DND-41 (cell line): ENCODE data around the gene PPP6R1.
A peak's percentile ranks its signal among the peaks of the same experiment; 100 is the strongest.

ENCODE experiments used
- ATAC-seq: fragments of 200-7000 bp; cut with Tn5 transposase; 3 replicates; pipeline ENCODE4 v1.9.1; 2021; ENCODE audit warnings: low read depth; ENCODE audit not compliant: insufficient read depth
- DNase-seq: peaks from one replicate; pipeline ENCODE4 v3.0.0-alpha.2; 2020
- H2AFZ ChIP-seq: 2 replicates; pipeline ENCODE4 v1.6.0; 2012; ENCODE audit warnings: low read depth, low read length
- H3K27ac ChIP-seq: 2 replicates; pipeline ENCODE4 v1.5.1; 2012; ENCODE audit warnings: low read length, inconsistent platforms
- H3K27me3 ChIP-seq: fragments of 200-600 bp; sonication (generic); 2 replicates; pipeline ENCODE4 v1.6.0; 2012; ENCODE audit warnings: low read length, mild to moderate bottlenecking, inconsistent platforms; ENCODE audit not compliant: insufficient read depth, poor library complexity
- H3K36me3 ChIP-seq: 2 replicates; pipeline ENCODE4 v1.5.1; 2012; ENCODE audit warnings: low read length, inconsistent platforms; ENCODE audit not compliant: insufficient read depth
- H3K4me1 ChIP-seq: 2 replicates; pipeline ENCODE4 v1.5.1; 2012; ENCODE audit warnings: mild to moderate bottlenecking, low read length; ENCODE audit not compliant: insufficient read depth
- H3K4me2 ChIP-seq: 2 replicates; pipeline ENCODE4 v1.6.0; 2012; ENCODE audit warnings: mild to moderate bottlenecking, moderate library complexity, low read length, inconsistent platforms; ENCODE audit not compliant: insufficient read depth
- H3K4me3 ChIP-seq, 2 experiments: fragments of 200-600 bp in 1 of 2; shearing (Covaris generic) in 1 of 2; 2 replicates each; pipeline ENCODE4 v1.5.1; 2012 to 2016; ENCODE audit warnings: inconsistent platforms in 2 of 2, low read length in 2 of 2, mild to moderate bottlenecking in 2 of 2, low read depth in 1 of 2, moderate library complexity in 1 of 2
- H3K79me2 ChIP-seq: 2 replicates; pipeline ENCODE4 v1.6.0; 2012; ENCODE audit warnings: low read length, inconsistent platforms; ENCODE audit not compliant: insufficient read depth
- H3K9ac ChIP-seq: 2 replicates; pipeline ENCODE4 v1.6.0; 2012; ENCODE audit warnings: low read depth, mild to moderate bottlenecking, inconsistent platforms, low read length, moderate library complexity
- H3K9me3 ChIP-seq: 2 replicates; pipeline ENCODE4 v1.5.1; 2012; ENCODE audit warnings: low read length, moderate library complexity, mild to moderate bottlenecking, inconsistent platforms; ENCODE audit not compliant: insufficient read depth, severe bottlenecking
- H4K20me1 ChIP-seq: 2 replicates; pipeline ENCODE4 v1.6.0; 2012; ENCODE audit warnings: low read length; ENCODE audit not compliant: insufficient read depth
- CTCF ChIP-seq: IDR thresholded peaks from 2 replicates; pipeline ENCODE4 v1.5.1; 2012; ENCODE audit warnings: borderline replicate concordance, low read length, moderate library complexity, mild to moderate bottlenecking; ENCODE audit not compliant: poor library complexity, severe bottlenecking; ENCODE audit errors: extremely low read depth
- EZH2 ChIP-seq: IDR thresholded peaks from 3 replicates; pipeline ENCODE4 v1.6.1; 2012; ENCODE audit warnings: borderline replicate concordance, low read depth, mild to moderate bottlenecking, moderate library complexity, low read length, inconsistent platforms; ENCODE audit not compliant: severe bottlenecking

Gene PPP6R1

GRCh38 chr19:55255618-55256423 lies 3.0 kb downstream of the PPP6R1 start:
- no peaks in the 10 kb centered on the region for H3K27me3 ChIP-seq
- H3K4me2 ChIP-seq: peak overlapping the region; percentile 91
- DNase-seq (peak; percentile 75), ATAC-seq (peak; percentile 8; the same call in 1 of the 3 replicates)
- peak overlapping the region; percentile 22 to 85; a peak in 3 of 4 replicates for H3K4me3 ChIP-seq
- peaks cover 70% of the 10 kb centered on the region for H4K20me1 ChIP-seq
- peak overlapping the region; percentile 99 for H3K27ac ChIP-seq
- H3K4me1 ChIP-seq: peaks cover 66% of the 10 kb centered on the region
- TF ChIP-seq EZH2 (no peak), CTCF (no peak)
- no peaks in the 10 kb centered on the region for H3K9me3 ChIP-seq
- H3K9ac ChIP-seq: peak overlapping the region; percentile 94
- H2AFZ ChIP-seq: no peak overlapping the region
- peaks cover 88% of the 10 kb centered on the region for H3K79me2 ChIP-seq
- H3K36me3 ChIP-seq: peaks cover 53% of the 10 kb centered on the region

GRCh38 chr19:55254625-55254977 lies 4.2 kb downstream of the PPP6R1 start:
- Histone ChIP-seq H3K9me3 (no peaks in the 10 kb centered on the region), H3K4me2 (peak overlapping the region; percentile 91), H4K20me1 (peaks cover 82% of the 10 kb centered on the region), H3K4me1 (peaks cover 54% of the 10 kb centered on the region), H3K27me3 (no peaks in the 10 kb centered on the region), H3K27ac (peak overlapping the region; percentile 99), H2AFZ (peak overlapping the region; percentile 68; the same call in 1 of the 2 replicates), H3K36me3 (peaks cover 65% of the 10 kb centered on the region), H3K9ac (peak overlapping the region; percentile 94), H3K79me2 (peaks cover 94% of the 10 kb centered on the region), H3K4me3 (peak overlapping the region; percentile 22 to 85; a peak in 3 of 4 replicates)
- ATAC-seq: no peak
- DNase-seq: no peak
- TF ChIP-seq CTCF (no peak), EZH2 (no peak)

- peak; percentile 72 for DNase-seq
- Histone ChIP-seq H3K9ac (peak overlapping the region; percentile 94), H3K36me3 (peaks cover 67% of the 10 kb centered on the region), H3K4me2 (peak overlapping the region; percentile 91), H3K27ac (peak overlapping the region; percentile 99), H3K9me3 (no peaks in the 10 kb centered on the region), H4K20me1 (peaks cover 87% of the 10 kb centered on the region), H2AFZ (peak overlapping the region; percentile 68), H3K4me3 (peak overlapping the region; percentile 22 to 85; a peak in 3 of 4 replicates), H3K4me1 (peaks cover 53% of the 10 kb centered on the region), H3K27me3 (no peaks in the 10 kb centered on the region), H3K79me2 (peaks cover 98% of the 10 kb centered on the region)
- TF ChIP-seq CTCF (peak; percentile 18), EZH2 (no peak)
- peak; percentile 48 for ATAC-seq
These were observed 4.8 kb downstream of the PPP6R1 start for GRCh38 chr19:55253842-55254624.
